A549 (cell line): ENCODE data around the gene CCDC120. TPM values are rescaled to one million over a fixed set of nuclear protein-coding genes. Genes with fewer than 3 reads are reported as not detected.

ENCODE experiments used
- ATAC-seq, 2 experiments: fragments of 200-7000 bp in 1 of 2; fragments of >200 bp in 1 of 2; cut with Nextera tagmentation in 1 of 2; cut with Tn5 transposase in 1 of 2; 3 replicates each; pipeline versions ENCODE4 v1.8.0 to v1.9.1; 2018 to 2020; ENCODE audit warnings: mild to moderate bottlenecking in 1 of 2, moderate library complexity in 1 of 2
- CTCF ChIA-PET: fragments of 300-600 bp; sonication (Branson Sonifier 250); formaldehyde crosslinking; extraction: SDS; loops from one replicate; lab custom pipeline; 2021; ENCODE audit warnings: antibody characterized with exemption, inconsistent platforms; lab: Yijun Ruan, JAX
- POLR2A ChIA-PET: fragments of 350-600 bp; formaldehyde crosslinking; extraction: SDS; loops from one replicate; lab custom pipeline; 2021; ENCODE audit warnings: antibody characterized with exemption, inconsistent platforms; lab: Yijun Ruan, JAX
- DNase-seq, 2 experiments: peaks; one replicate each; pipeline versions ENCODE4 v3.0.0 to v3.0.0-alpha.2; 2011 to 2016; ENCODE audit warnings: low read depth in 1 of 2, low spot score in 1 of 2
- FAIRE-seq: peaks from 2 replicates; lab custom pipeline; 2011; peaks lifted over from hg19 to GRCh38; lab: Jason Lieb, UNC
- H3K27ac ChIP-seq, 2 experiments: fragments of >200 bp; sonication (Bioruptor Twin); formaldehyde crosslinking; 3 replicates each; pipeline ENCODE4 v1.5.1; 2016 to 2017
- H3K4me1 ChIP-seq: fragments of >200 bp; sonication (Bioruptor Twin); formaldehyde crosslinking; 3 replicates; pipeline ENCODE4 v1.6.1; 2016
- H3K4me2 ChIP-seq: fragments of >200 bp; sonication (Bioruptor Twin); formaldehyde crosslinking; 3 replicates; pipeline ENCODE4 v1.6.1; 2016
- H3K4me3 ChIP-seq: fragments of >200 bp; sonication (Bioruptor Twin); formaldehyde crosslinking; 3 replicates; pipeline ENCODE4 v1.5.1; 2016
- H3K9me3 ChIP-seq: fragments of >200 bp; sonication (Bioruptor Twin); formaldehyde crosslinking; 3 replicates; pipeline ENCODE4 v1.6.1; 2016
- CEBPB ChIP-seq, 2 experiments: fragments of >200 bp in 1 of 2; sonication (Bioruptor Twin) in 1 of 2; formaldehyde crosslinking in 1 of 2; IDR thresholded peaks; 2 replicates each; pipeline ENCODE4 v1.6.1; 2012 to 2016
- CHD4 ChIP-seq: fragments of 200-600 bp; sonication (generic); IDR thresholded peaks from 2 replicates; pipeline ENCODE4 v1.6.1; 2016; ENCODE audit warnings: antibody characterized with exemption, mild to moderate bottlenecking, borderline replicate concordance
- EHF ChIP-seq: fragments of 250-450 bp; sonication (Bioruptor Pico); IDR thresholded peaks from 2 replicates; pipeline ENCODE4 v1.5.0; 2020; ENCODE audit warnings: mild to moderate bottlenecking
- FOSB ChIP-seq: fragments of 250-450 bp; sonication (Bioruptor Pico); IDR thresholded peaks from 2 replicates; pipeline ENCODE4 v1.5.0; 2020; ENCODE audit warnings: mild to moderate bottlenecking, moderate library complexity
- FOSL2 ChIP-seq, 2 experiments: fragments of 450-650 bp in 1 of 2; fragments of >200 bp in 1 of 2; sonication (Bioruptor Twin) in 1 of 2; formaldehyde crosslinking; IDR thresholded peaks; 2 replicates each; pipeline versions ENCODE4 v1.5.0 to v1.6.1; 2016 to 2020; ENCODE audit warnings: mild to moderate bottlenecking in 1 of 2, moderate library complexity in 1 of 2
- JUN ChIP-seq, 2 experiments: fragments of >200 bp; sonication (Bioruptor Twin); formaldehyde crosslinking; IDR thresholded peaks; 2 replicates in 1 of 2; 3 replicates in 1 of 2; pipeline ENCODE4 v1.6.1; 2016 to 2017
- KDM5A ChIP-seq: fragments of 200-600 bp; sonication (generic); IDR thresholded peaks from 2 replicates; pipeline ENCODE4 v1.6.1; 2016; ENCODE audit warnings: antibody characterized with exemption, mild to moderate bottlenecking
- MAFK ChIP-seq: fragments of 450-650 bp; IDR thresholded peaks from 2 replicates; pipeline ENCODE4 v1.6.1; 2014; ENCODE audit not compliant: partially characterized antibody
- MAX ChIP-seq: IDR thresholded peaks from 2 replicates; pipeline ENCODE4 v1.6.1; 2012
- MYC ChIP-seq: IDR thresholded peaks from 2 replicates; pipeline ENCODE4 v1.6.1; 2012; ENCODE audit warnings: mild to moderate bottlenecking, inconsistent platforms, low read length, improper control_type of control experiment, borderline replicate concordance
- NFE2L2 ChIP-seq: fragments of 150-350 bp; conservative IDR thresholded peaks from 2 replicates; pipeline ENCODE4 v1.6.1; 2014; ENCODE audit warnings: low read length
- PBX3 ChIP-seq: IDR thresholded peaks from 2 replicates; pipeline ENCODE4 v1.6.1; 2012
- POLR2A ChIP-seq: IDR thresholded peaks from 2 replicates; pipeline ENCODE4 v1.6.1; 2012; ENCODE audit warnings: mild to moderate bottlenecking, low read length
- POLR2AphosphoS2 ChIP-seq: conservative IDR thresholded peaks from 2 replicates; pipeline ENCODE4 v1.6.1; 2012; ENCODE audit warnings: low read length, improper control_type of control experiment, inconsistent platforms
- RAD21 ChIP-seq, 2 experiments: fragments of >200 bp in 1 of 2; sonication (Bioruptor Twin) in 1 of 2; formaldehyde crosslinking in 1 of 2; IDR thresholded peaks in 1 of 2; conservative IDR thresholded peaks in 1 of 2; 2 replicates in 1 of 2; 3 replicates in 1 of 2; pipeline ENCODE4 v1.6.1; 2012 to 2018; ENCODE audit warnings: inconsistent platforms in 1 of 2
- RARB ChIP-seq: fragments of 250-450 bp; sonication (Bioruptor Pico); IDR thresholded peaks from 2 replicates; pipeline ENCODE4 v1.8.0; 2021; ENCODE audit warnings: mild to moderate bottlenecking, moderate library complexity
- RCOR1 ChIP-seq: fragments of 150-350 bp; IDR thresholded peaks from 2 replicates; pipeline ENCODE4 v1.6.1; 2014; ENCODE audit warnings: antibody characterized with exemption, low read length, low read depth
- SREBF2 ChIP-seq: fragments of 450-650 bp; IDR thresholded peaks from 2 replicates; pipeline ENCODE4 v1.6.1; 2014; ENCODE audit warnings: mild to moderate bottlenecking, moderate library complexity
- TP53 ChIP-seq: fragments of 250-450 bp; sonication (Bioruptor Pico); IDR thresholded peaks from 2 replicates; pipeline ENCODE4 v1.5.0; 2021; ENCODE audit warnings: mild to moderate bottlenecking, moderate library complexity
- ZNF302 ChIP-seq: fragments of 250-450 bp; sonication (Bioruptor Pico); IDR thresholded peaks from 2 replicates; pipeline ENCODE4 v1.9.0; 2021; ENCODE audit warnings: inconsistent platforms, mild to moderate bottlenecking, moderate library complexity
- ZSCAN20 ChIP-seq: fragments of 250-450 bp; sonication (Bioruptor Pico); IDR thresholded peaks from 2 replicates; pipeline ENCODE4 v1.8.0; 2022; ENCODE audit warnings: mild to moderate bottlenecking, moderate library complexity
- WGBS: methylation state at CpG from one replicate; pipeline ENCODE4 v1.1.6; 2017; ENCODE audit errors: missing lambda C conversion rate; 5-methylcytosine and 5-hydroxymethylcytosine counted together
- polyA plus RNA-seq, 4 experiments: library from polyadenylated mRNA; depleted of rRNA in 3 of 4; stranded (reverse); fragments of >200 nt; fragmentation: RNase III in 1 of 4; extraction: RNeasy Plus Mini Kit Qiagen cat#74134 plus additional on column Dnase treatment in 1 of 4; gene quantifications; 2 replicates in 3 of 4; 3 replicates in 1 of 4; pipeline ENCODE4 v1.2.3, GENCODE V29; 2011 to 2017
- TF ChIP-seq, protein P1 (sequence below): fragments of 150-350 bp; IDR thresholded peaks from 2 replicates; pipeline ENCODE4 v1.6.1; 2014; ENCODE audit warnings: low read depth, mild to moderate bottlenecking, low read length
- TF ChIP-seq, protein P2 (sequence below): IDR thresholded peaks from 2 replicates; pipeline ENCODE4 v1.6.1; 2012; ENCODE audit warnings: low read depth, borderline replicate concordance

Gene CCDC120
- polyA plus RNA-seq, 2 of the 4 experiments (the other 2 are of a cell fraction): 1.6 to 4.1 TPM

GRCh38 chrX:49037883-49038475 is 20.8 kb upstream of the CCDC120 start:
- WGBS: 82% methylated on average over 13 of the region's 15 CpGs
- no peak for FAIRE-seq
- no peak for TF ChIP-seq SREBF2
- no peak for TF ChIP-seq FOSL2 (IDR thresholded peaks at IDR 0.05)
- TF ChIP-seq FOSL2 (CRISPR knock-in tag; IDR thresholded peaks at IDR 0.05): 0 out of 2 replicates have a peak, but pooled peaks have one; percentile 29
- TF ChIP-seq FOSB (CRISPR knock-in tag): no peak
- TF ChIP-seq KDM5A: no peak
- CTCF ChIA-PET: interaction anchor here (0.6 to 1.2 kb wide), 4 partner anchors 20 to 200 kb away, joined by 3 to 5 read pairs (median 4); partner anchors contain the start of gene GRIPAP1
- Histone ChIP-seq H3K4me2 (peak overlapping the region; percentile 98), H3K9me3 (no peaks in the 10 kb centered on the region), H3K4me1 (peaks cover 37% of the 10 kb centered on the region), H3K4me3 (peak overlapping the region; percentile 15; the same call in 1 of the 3 replicates), H3K27ac (peak overlapping the region; percentile 99 to 100)
- POLR2A ChIA-PET: no interaction called here
- DNase-seq: peak in 1 of 2 experiments; percentile 60
- ATAC-seq: no peak

GRCh38 chrX:49039598-49040375 is 19.0 kb upstream of the CCDC120 start:
- ChIA-PET POLR2A (interaction anchor here (0.9 to 5.7 kb wide), 2 partner anchors 38 to 81 kb away, joined by 4 to 40 read pairs; partner anchors contain the start of genes GRIPAP1 and OTUD5), CTCF (interaction anchor here (0.6 to 6.4 kb wide), 3 partner anchors 18 to 75 kb away, joined by 3 to 32 read pairs (median 3); partner anchors contain the start of gene KCND1)
- FAIRE-seq (peak; percentile 100), ATAC-seq (peak; percentile 64 to 71), DNase-seq (peak; percentile 84 to 96)
- peaks cover 26% of the 10 kb centered on the region for H3K4me1 ChIP-seq
- WGBS: 2% methylated on average over 9 of the region's 9 CpGs
- H3K4me2 ChIP-seq: peak overlapping the region; percentile 98
- peak overlapping the region; percentile 93 for H3K4me3 ChIP-seq
- H3K9me3 ChIP-seq: no peaks in the 10 kb centered on the region
- peak overlapping the region; percentile 99 to 100 for H3K27ac ChIP-seq
- peak; percentile 31; the same call in 1 of the 2 replicates for TF ChIP-seq MAX
- TF ChIP-seq RCOR1: no peak
- TF ChIP-seq RAD21 (conservative IDR thresholded peaks at IDR 0.05 in 1 of 2, IDR thresholded peaks at IDR 0.05 in 1 of 2): peak; percentile 26 to 35; a peak in 3 of 5 replicates
- TF ChIP-seq POLR2A: peak; percentile 20; the same call in 1 of the 2 replicates
- TF ChIP-seq NFE2L2: peak; percentile 100
- no peak for TF ChIP-seq POLR2AphosphoS2
- TF ChIP-seq PBX3: no peak
- peak; percentile 100 for TF ChIP-seq MAFK
- peak in 1 of 2 experiments; percentile 20; a peak in 2 of 5 replicates for TF ChIP-seq JUN (IDR thresholded peaks at IDR 0.05)
- no peak for TF ChIP-seq FOSL2 (IDR thresholded peaks at IDR 0.05)
- TF ChIP-seq FOSL2 (CRISPR knock-in tag; IDR thresholded peaks at IDR 0.05): peak; percentile 81
- TF ChIP-seq TP53 (CRISPR knock-in tag): no peak
- TF ChIP-seq, protein P1, sequence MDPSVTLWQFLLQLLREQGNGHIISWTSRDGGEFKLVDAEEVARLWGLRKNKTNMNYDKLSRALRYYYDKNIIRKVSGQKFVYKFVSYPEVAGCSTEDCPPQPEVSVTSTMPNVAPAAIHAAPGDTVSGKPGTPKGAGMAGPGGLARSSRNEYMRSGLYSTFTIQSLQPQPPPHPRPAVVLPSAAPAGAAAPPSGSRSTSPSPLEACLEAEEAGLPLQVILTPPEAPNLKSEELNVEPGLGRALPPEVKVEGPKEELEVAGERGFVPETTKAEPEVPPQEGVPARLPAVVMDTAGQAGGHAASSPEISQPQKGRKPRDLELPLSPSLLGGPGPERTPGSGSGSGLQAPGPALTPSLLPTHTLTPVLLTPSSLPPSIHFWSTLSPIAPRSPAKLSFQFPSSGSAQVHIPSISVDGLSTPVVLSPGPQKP: no peak
- peak; percentile 70 to 95; a peak in 3 of 4 replicates for TF ChIP-seq CEBPB (IDR thresholded peaks at IDR 0.05)
- TF ChIP-seq, all 56 proteins: peak for 8

DNA sequence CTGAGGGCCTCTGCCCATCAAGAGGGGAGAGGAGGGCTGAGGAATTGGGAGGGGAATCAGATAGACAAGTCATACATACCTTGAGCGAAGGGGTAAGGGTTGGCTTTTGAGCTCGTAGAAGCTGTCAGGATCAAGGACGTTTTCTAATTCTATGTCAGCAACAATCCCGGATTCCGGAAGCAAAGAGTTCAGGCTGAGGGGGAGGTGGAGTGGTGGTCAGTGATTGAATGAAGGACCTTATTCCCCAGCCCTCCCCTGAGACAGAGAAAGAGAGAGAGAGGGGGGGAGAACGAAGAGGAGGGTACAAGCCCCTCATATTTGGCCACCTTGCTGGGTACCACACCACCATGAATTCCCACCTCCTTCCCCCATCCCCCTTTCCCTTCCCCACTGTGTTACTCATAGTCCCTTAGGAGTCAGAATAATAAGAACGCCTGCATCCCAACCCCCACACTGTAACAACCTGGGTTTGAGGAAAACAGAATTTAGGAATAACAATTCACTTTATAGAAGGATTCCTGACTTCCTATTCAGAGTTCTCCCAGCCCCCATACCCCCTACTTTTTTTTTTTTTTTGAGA is 18.3 kb upstream of the CCDC120 start:
- FAIRE-seq: no peak
- no peak for TF ChIP-seq MYC
- no peak for TF ChIP-seq ZNF302 (CRISPR knock-in tag)
- no peak for TF ChIP-seq RARB
- TF ChIP-seq EHF: no peak
- TF ChIP-seq, protein P2, sequence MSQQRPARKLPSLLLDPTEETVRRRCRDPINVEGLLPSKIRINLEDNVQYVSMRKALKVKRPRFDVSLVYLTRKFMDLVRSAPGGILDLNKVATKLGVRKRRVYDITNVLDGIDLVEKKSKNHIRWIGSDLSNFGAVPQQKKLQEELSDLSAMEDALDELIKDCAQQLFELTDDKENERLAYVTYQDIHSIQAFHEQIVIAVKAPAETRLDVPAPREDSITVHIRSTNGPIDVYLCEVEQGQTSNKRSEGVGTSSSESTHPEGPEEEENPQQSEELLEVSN: no peak
- TF ChIP-seq ZSCAN20 (CRISPR knock-in tag): no peak
- no peak for TF ChIP-seq CHD4
- no peak for TF ChIP-seq MAX

More for the DNA sequence above, 18.3 kb upstream of the CCDC120 start:
- Histone ChIP-seq H3K4me3 (peak overlapping the region; percentile 93), H3K27ac (peak overlapping the region; percentile 99 to 100), H3K9me3 (no peaks in the 10 kb centered on the region), H3K4me1 (peaks cover 26% of the 10 kb centered on the region), H3K4me2 (peak overlapping the region; percentile 98)
- POLR2A ChIA-PET: interaction anchor here (0.6 to 5.7 kb wide), 4 partner anchors 13 to 408 kb away, joined by 3 to 40 read pairs (median 4); partner anchors contain the start of genes GRIPAP1 and OTUD5
- DNase-seq: peak; percentile 6 to 24
- ATAC-seq: peak in 1 of 2 experiments; percentile 8; a peak in 4 of 6 replicates
- WGBS: 0% methylated on average over 7 of the region's 7 CpGs
- CTCF ChIA-PET: interaction anchor here (0.6 to 6.4 kb wide), 2 partner anchors 19 to 68 kb away, joined by 3 to 32 read pairs; partner anchors contain the start of gene KCND1
